IMR-90 (cell line): ENCODE results near the gene WNT11. TPM values are rescaled to one million over a fixed set of nuclear protein-coding genes. Genes with fewer than 3 reads are reported as not detected.

Source experiments
- ATAC-seq: fragments of 200-7000 bp; cut with Tn5 transposase; 2 replicates; pipeline ENCODE4 v1.9.1; 2020; ENCODE audit warnings: low read depth, mild to moderate bottlenecking, moderate library complexity
- BruUV-seq: library from RNA; stranded (reverse); fragments of 400-500 nt; replicated peaks from 2 replicates; lab custom pipeline; 2021; lab: Mats Ljungman, UMichigan
- CTCF ChIA-PET: fragments of 300-600 bp; formaldehyde crosslinking; extraction: SDS; loops from one replicate; lab custom pipeline; 2021; ENCODE audit warnings: antibody characterized with exemption; lab: Yijun Ruan, JAX
- POLR2A ChIA-PET: fragments of 300-600 bp; sonication (Branson Sonifier 250); formaldehyde crosslinking; loops from one replicate; lab custom pipeline; 2022; ENCODE audit warnings: antibody characterized with exemption; ENCODE audit not compliant: unreplicated experiment; lab: Charles Lee
- DNase-seq: peaks from one replicate; pipeline ENCODE4 v3.0.0; 2013
- H2AFZ ChIP-seq: replicated peaks from 2 replicates; pipeline ENCODE3; 2013; ENCODE audit warnings: low read length, mild to moderate bottlenecking; ENCODE audit not compliant: poor library complexity
- H2AK5ac ChIP-seq: 2 replicates; pipeline ENCODE4 v1.6.1; 2013; ENCODE audit warnings: low read depth, low read length, inconsistent platforms
- H2AK9ac ChIP-seq: replicated peaks from 2 replicates; pipeline ENCODE3; 2013; ENCODE audit warnings: mild to moderate bottlenecking, low read depth, low read length, moderate library complexity; ENCODE audit not compliant: poor library complexity
- H2BK120ac ChIP-seq: 2 replicates; pipeline ENCODE4 v1.6.1; 2013; ENCODE audit warnings: low read depth, low read length, inconsistent platforms
- H2BK15ac ChIP-seq: 3 replicates; pipeline ENCODE4 v1.6.1; 2013; ENCODE audit warnings: low read depth, low read length, inconsistent platforms
- H2BK20ac ChIP-seq: 2 replicates; pipeline ENCODE4 v1.6.1; 2013; ENCODE audit warnings: low read depth, mild to moderate bottlenecking, inconsistent platforms, low read length, moderate library complexity
- H2BK5ac ChIP-seq: 2 replicates; pipeline ENCODE4 v1.6.1; 2013; ENCODE audit warnings: mild to moderate bottlenecking, low read depth, low read length, inconsistent platforms; ENCODE audit not compliant: poor library complexity, severe bottlenecking
- H3K14ac ChIP-seq: replicated peaks from 2 replicates; pipeline ENCODE4 v1.6.1; 2013; ENCODE audit warnings: low read depth, low read length, inconsistent platforms
- H3K18ac ChIP-seq: 2 replicates; pipeline ENCODE4 v1.6.1; 2013; ENCODE audit warnings: low read depth, low read length, control low read depth
- H3K23ac ChIP-seq: 2 replicates; pipeline ENCODE4 v1.6.1; 2013; ENCODE audit warnings: low read depth, low read length, inconsistent platforms
- H3K27ac ChIP-seq: 2 replicates; pipeline ENCODE4 v1.5.1; 2013; ENCODE audit warnings: mild to moderate bottlenecking, control low read depth, low read length; ENCODE audit not compliant: insufficient read depth
- H3K27me3 ChIP-seq: 2 replicates; pipeline ENCODE4 v1.6.1; 2013; ENCODE audit warnings: low read length; ENCODE audit not compliant: control insufficient read depth, insufficient read depth
- H3K36me3 ChIP-seq: 2 replicates; pipeline ENCODE4 v1.6.1; 2013; ENCODE audit warnings: low read length, mixed read lengths; ENCODE audit not compliant: control insufficient read depth, insufficient read depth
- H3K4ac ChIP-seq: 2 replicates; pipeline ENCODE4 v1.6.1; 2013; ENCODE audit warnings: low read depth, low read length, inconsistent platforms
- H3K4me1 ChIP-seq: 2 replicates; pipeline ENCODE4 v1.6.1; 2013; ENCODE audit warnings: low read length, mixed read lengths; ENCODE audit not compliant: control insufficient read depth, insufficient read depth
- H3K4me2 ChIP-seq: 2 replicates; pipeline ENCODE4 v1.6.1; 2013; ENCODE audit warnings: low read depth, mild to moderate bottlenecking, control low read depth, low read length, moderate library complexity
- H3K4me3 ChIP-seq: 2 replicates; pipeline ENCODE4 v1.5.1; 2013; ENCODE audit warnings: low read depth, mild to moderate bottlenecking, control low read depth, low read length, moderate library complexity; ENCODE audit not compliant: insufficient read depth
- H3K56ac ChIP-seq: 2 replicates; pipeline ENCODE4 v1.6.1; 2013; ENCODE audit warnings: low read length, inconsistent platforms; ENCODE audit not compliant: insufficient read depth; ENCODE audit errors: extremely low read depth
- H3K79me1 ChIP-seq, 2 experiments: 2 replicates each; pipeline ENCODE4 v1.6.1; 2013; ENCODE audit warnings: low read length in 2 of 2, inconsistent platforms in 1 of 2, low read depth in 1 of 2
- H3K9ac ChIP-seq: 2 replicates; pipeline ENCODE4 v1.6.1; 2013; ENCODE audit warnings: low read depth, low read length, control low read depth
- H3K9me1 ChIP-seq: 2 replicates; pipeline ENCODE4 v1.6.1; 2013; ENCODE audit warnings: low read length, inconsistent platforms; ENCODE audit not compliant: insufficient read depth
- H3K9me3 ChIP-seq: 2 replicates; pipeline ENCODE4 v1.6.1; 2013; ENCODE audit warnings: low read length; ENCODE audit not compliant: control insufficient read depth, insufficient read depth
- H4K20me1 ChIP-seq: 2 replicates; pipeline ENCODE4 v1.6.1; 2013; ENCODE audit warnings: low read length, inconsistent platforms; ENCODE audit not compliant: insufficient read depth
- H4K5ac ChIP-seq: 2 replicates; pipeline ENCODE4 v1.6.1; 2013; ENCODE audit warnings: mild to moderate bottlenecking, low read depth, low read length, control low read depth
- H4K8ac ChIP-seq, 2 experiments: 2 replicates each; pipeline ENCODE4 v1.6.1; 2013; ENCODE audit warnings: low read depth in 2 of 2, low read length in 2 of 2, control low read depth in 1 of 2, inconsistent platforms in 1 of 2
- H4K91ac ChIP-seq: 2 replicates; pipeline ENCODE4 v1.6.1; 2013; ENCODE audit warnings: low read depth, low read length, inconsistent platforms; ENCODE audit not compliant: insufficient read depth
- CHD1 ChIP-seq: IDR thresholded peaks from 2 replicates; pipeline ENCODE4 v1.6.1; 2012; ENCODE audit warnings: low read depth, low read length, improper control_type of control experiment
- SMC3 ChIP-seq: fragments of 150-350 bp; IDR thresholded peaks from 2 replicates; pipeline ENCODE4 v1.6.1; 2016; ENCODE audit warnings: low read depth, mild to moderate bottlenecking, antibody characterized with exemption, low read length, moderate library complexity
- WGBS, 2 experiments: methylation state at CpG; one replicate each; pipeline versions ENCODE4 v1.1.5 to v1.1.7; 2013; ENCODE audit warnings: missing lambda C conversion rate in 2 of 2; ENCODE audit not compliant: insufficient read length in 1 of 2; ENCODE audit errors: extremely low coverage in 2 of 2; 5-methylcytosine and 5-hydroxymethylcytosine counted together
- dilution Hi-C: fragments of 300-500 bp; cut with HindIII; formaldehyde crosslinking; loops from one replicate; pipeline ENCODE4 v1.14.3; 2018; ENCODE audit warnings: low sequenced_read_pairs; ENCODE audit not compliant: unreplicated experiment
- in situ Hi-C: fragments of 300-500 bp; cut with MboI; formaldehyde crosslinking; loops from 3 replicates; pipeline ENCODE4 v1.14.3; 2019; ENCODE audit warnings: low sequenced_read_pairs, inconsistent platforms, mixed read lengths
- intact Hi-C: fragments of 100-400 bp; cut with micrococcal nuclease; formaldehyde crosslinking; loops from 2 replicates; pipeline ENCODE4 v1.10.0; 2022
- polyA plus RNA-seq, 3 experiments: library from polyadenylated mRNA; depleted of rRNA; stranded (reverse); fragments of >200 nt; gene quantifications; 2 replicates each; pipeline ENCODE4 v1.2.3, GENCODE V29; 2012; ENCODE audit warnings: low replicate concordance in 1 of 3
- total RNA-seq: library from RNA; depleted of rRNA; stranded (reverse); fragments of >200 nt; gene quantifications from 2 replicates; pipeline ENCODE4 v1.2.3, GENCODE V29; 2012

Gene WNT11
- total and polyA plus RNA-seq, 2 of the 4 experiments (the other 2 are of a cell fraction): 0.10 TPM; not detected in 1

GRCh38 chr11:76152741-76153570 lies 53.3 kb downstream of the WNT11 start:
- TF ChIP-seq CHD1 (no peak), SMC3 (no peak)
- no peaks in the 10 kb centered on the region for H4K20me1 ChIP-seq
- no peak overlapping the region for H3K18ac ChIP-seq
- H3K36me3 ChIP-seq: no peaks in the 10 kb centered on the region
- H3K9me1 ChIP-seq: peaks cover 6% of the 10 kb centered on the region; the same call in 1 of the 2 replicates
- dilution Hi-C loops: no loop called here
- no peak overlapping the region for H3K4me3 ChIP-seq
- H3K56ac ChIP-seq: no peak overlapping the region
- no peak overlapping the region for H4K91ac ChIP-seq
- no peak overlapping the region for H4K8ac ChIP-seq
- POLR2A ChIA-PET: no interaction called here
- no peak overlapping the region for H3K14ac ChIP-seq
- H2BK120ac ChIP-seq: no peak overlapping the region
- CTCF ChIA-PET: interaction anchor here (0.6 to 1.7 kb wide), 12 partner anchors 8 to 613 kb away, joined by 3 to 23 read pairs (median 5); no protein-coding TSS in a partner anchor
- no TSS peak for BruUV-seq
- in situ Hi-C loops: loop anchor here (5.0 kb wide), 1 partner anchor 261 kb away; no protein-coding TSS in a partner anchor
- H3K4me1 ChIP-seq: no peaks in the 10 kb centered on the region
- H3K27me3 ChIP-seq: peaks cover 15% of the 10 kb centered on the region
- no peaks in the 10 kb centered on the region for H3K9me3 ChIP-seq
- H2AFZ ChIP-seq: peak overlapping the region; percentile 93
- no peak overlapping the region for H4K5ac ChIP-seq
- DNase-seq: no peak
- H3K4me2 ChIP-seq: no peak overlapping the region
- intact Hi-C loops: loop anchor here (1.0 to 5.0 kb wide), 3 partner anchors 164 to 351 kb away; no protein-coding TSS in a partner anchor
- WGBS, 2 experiments: 93% methylated on average over 4 of the region's 13 CpGs; no CpG with 5 or more reads in 1 of the 2 experiments
- no peak overlapping the region for H3K9ac ChIP-seq
- no peaks in the 10 kb centered on the region for H3K79me1 ChIP-seq
- H2BK15ac ChIP-seq: no peak overlapping the region
- H2AK9ac ChIP-seq: no peak overlapping the region
- ATAC-seq: no peak
- no peak overlapping the region for H3K27ac ChIP-seq
- H3K23ac ChIP-seq: no peak overlapping the region
- no peak overlapping the region for H3K4ac ChIP-seq
- no peak overlapping the region for H2AK5ac ChIP-seq
- H2BK20ac ChIP-seq: no peak overlapping the region
- no peak overlapping the region for H2BK5ac ChIP-seq
